ENCODE measurements around the gene SAG.
"Not testable (repeated sequence)": the region's sequence is repeated elsewhere in the genome, so short reads cannot be mapped to it uniquely, and the experiment has no call there.

The SAG gene

DNA sequence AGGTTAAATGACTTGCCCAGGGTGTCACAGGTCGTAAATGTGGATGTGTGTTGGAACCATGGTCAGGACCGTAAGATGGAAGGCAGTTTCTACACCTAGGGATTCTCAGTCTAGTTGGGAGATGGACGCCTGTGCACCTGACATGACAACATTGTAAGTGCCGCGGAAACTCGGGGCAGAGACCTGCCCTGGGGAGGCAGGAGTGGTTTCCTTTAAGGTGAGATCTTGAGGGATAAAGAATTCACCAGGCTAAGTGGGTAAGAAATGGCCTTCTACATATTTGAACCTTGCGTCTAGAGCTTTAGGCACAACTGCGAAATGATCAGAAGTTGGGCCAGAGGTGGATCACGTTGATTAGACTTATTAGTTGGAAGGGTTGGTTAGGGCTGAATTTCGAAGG is 48.3 kb downstream of the SAG start:
- DNase-seq (ENCODE audit: low spot score), result no peak

DNA sequence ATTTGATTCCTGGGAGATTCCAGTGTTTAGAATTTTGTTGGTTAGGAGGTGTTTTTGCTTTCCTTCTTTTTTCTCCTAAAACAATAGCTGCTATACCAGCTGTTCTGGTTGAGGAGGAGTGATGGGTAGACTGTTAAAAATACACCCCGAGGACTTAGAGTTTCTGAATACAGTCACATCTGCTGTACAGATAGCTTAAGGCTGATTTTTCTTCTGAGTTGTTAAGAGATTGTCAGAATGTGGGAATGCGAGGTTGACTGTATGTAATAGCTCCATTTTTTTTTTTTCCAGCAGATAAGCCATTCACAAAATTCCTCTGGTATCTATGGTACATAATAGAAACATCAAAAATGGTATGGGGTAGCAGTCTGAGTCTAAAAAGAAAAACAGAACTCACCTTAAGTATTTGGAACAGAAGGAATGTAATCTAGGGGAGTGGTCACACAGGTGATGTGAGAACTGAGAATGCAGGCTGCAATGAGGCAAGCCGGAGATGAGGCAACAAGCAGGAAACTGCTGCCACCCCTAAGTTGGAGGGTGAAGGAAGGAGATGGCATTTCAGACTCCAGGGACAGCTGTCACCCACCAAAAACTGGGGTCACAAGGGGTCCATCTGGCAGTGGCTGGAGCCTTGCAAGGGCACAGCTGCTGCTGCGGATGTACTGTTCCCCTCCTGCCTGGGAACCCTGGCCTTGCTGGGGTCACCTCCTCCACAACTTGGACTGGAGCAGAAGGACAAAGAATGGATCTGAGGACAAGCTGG is 49.1 kb downstream of the SAG start:
- no peak for DNase-seq (ENCODE audit: low spot score)

DNA sequence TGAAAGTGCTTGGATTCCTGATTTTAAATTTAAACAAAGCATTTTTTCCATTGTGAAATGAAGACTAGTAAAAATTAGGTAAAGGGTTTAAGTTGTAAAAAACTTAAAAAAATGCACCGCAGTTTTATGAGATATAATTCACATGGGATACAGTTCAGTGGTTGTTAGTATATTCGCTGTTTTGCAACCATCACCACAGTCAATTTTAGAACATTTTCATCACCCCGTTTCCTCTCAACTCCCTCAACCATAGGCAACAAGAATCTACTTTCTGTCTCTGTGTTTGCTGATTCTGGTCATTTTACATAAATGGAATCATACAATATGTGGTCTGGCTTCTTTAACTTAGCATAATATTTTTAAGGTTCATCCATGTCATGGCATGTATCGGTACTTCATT is 50.7 kb downstream of the SAG start:
- no peak for DNase-seq (ENCODE audit: low spot score)

DNA sequence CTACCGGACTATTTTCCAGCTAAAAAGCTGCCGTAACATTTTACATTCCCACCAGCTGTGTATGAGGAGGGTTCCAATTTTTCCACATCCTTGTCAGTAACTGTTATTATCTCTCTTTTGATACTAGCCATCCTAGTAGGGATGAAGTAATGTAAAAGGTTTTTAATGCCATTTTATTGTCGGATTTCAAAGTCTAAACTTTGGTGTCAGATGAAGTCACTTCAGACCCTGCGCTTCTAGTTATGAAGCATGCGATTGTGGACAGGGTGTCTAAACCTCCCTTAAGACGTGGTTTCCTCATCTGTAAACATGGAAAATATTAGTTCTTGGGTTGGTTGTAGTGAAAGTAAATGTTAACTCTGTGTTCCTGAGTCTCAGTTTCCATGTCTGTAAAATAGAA is 51.3 kb downstream of the SAG start:
- no peak for DNase-seq (ENCODE audit: low spot score)

DNA sequence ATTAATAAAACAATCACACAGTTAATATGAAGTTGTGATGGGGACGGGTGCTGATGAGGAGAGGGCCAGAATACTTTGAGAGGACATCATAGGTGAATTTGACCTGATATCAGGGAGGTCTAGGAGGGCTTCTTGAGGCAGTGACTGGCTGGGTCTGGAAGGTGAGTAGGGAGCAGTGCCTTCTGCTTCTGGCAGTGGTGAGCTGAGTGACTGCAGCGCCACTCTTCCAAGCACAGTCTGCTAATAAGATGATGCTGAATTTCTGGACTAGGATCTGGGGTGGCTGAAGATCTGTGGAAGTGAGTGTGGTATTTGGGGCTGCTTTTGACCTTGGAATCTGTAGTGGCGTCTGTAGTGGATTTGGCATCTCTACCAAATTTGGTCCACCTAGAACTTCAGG is 52.2 kb downstream of the SAG start:
- DNase-seq (ENCODE audit: low spot score), result no peak

DNA sequence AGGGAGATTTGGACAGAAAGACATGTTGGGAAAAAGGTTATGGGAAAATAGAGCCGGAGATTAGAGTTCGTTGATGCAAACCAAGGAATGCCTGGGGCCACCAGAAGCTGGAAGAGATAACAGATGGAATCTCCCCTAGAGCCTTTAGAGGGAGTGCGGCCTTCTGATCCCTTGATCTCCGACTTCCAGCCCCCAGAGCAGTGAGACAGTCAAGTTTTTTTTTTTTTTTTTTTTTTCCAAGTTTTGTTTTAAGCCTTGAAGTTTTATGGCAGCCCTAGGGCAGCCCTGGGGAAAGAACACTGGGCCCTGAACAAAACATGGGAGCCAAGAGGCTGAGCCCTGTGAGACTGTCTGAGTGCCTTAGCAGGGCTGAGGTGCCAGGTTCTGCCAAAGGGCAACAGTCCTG is 53.2 kb downstream of the SAG start:
- DNase-seq (ENCODE audit: low spot score), result no peak

DNA sequence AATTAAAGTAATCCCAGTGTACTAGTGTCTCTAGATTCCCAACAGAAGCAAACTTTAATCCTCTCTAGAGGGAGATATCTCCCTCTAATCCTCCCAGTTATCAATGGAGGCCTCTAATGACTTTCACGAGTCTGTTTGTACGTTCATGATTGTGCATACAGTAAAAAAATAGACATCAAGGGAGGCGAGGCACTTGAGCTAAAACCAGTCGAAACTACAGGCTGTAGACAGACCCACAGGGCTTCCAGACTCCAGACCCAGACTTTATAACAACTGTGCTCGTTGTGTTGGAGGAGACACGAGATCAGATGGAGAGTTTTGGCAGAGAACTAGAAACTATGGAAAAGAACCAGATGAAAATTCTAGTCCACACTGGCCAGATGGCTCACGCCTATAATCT is 53.7 kb downstream of the SAG start:
- no peak for DNase-seq (ENCODE audit: low spot score)

DNA sequence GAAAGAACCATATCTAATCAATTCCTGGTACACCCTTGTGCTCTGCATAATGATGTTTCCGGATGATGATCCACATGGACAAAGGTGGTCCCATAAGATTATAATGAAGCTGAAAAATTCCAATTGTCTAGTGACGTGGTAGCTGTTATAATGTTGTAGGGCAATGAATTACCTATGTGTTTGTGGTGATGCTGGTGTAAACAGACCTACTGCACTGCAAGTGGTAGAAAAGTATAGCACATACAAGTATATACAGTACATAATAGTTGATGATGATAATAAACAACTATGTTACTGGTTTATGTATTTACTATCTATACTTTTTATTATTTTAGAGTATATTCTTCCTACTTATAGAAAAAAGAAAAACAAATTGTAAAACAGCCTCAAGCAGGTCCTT is 55.1 kb downstream of the SAG start:
- no peak for DNase-seq (ENCODE audit: low spot score)

DNA sequence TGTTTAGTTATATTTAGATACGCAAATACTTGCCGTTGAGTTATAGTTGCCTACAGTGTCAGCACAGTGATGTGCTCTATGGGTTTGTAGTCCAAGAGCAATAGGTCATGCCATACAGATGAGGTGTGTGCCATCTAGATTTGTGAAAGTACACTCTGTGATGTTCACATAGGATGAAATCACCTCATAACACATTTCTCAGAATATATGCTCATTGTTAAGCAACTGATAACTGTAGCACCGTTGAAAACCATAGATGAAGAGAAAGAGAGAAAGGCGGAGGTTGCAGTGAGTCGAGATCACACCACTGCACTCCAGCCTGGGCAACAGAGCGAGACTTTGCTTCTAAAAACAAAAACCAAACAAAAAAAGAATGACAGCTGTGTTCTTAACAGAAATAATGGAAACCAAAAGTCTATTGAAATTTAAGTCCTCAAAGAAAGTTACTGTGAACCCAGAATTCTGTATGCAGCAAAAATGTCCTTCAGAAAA is 56.2 kb downstream of the SAG start:
- no peak for DNase-seq (ENCODE audit: low spot score)

DNA sequence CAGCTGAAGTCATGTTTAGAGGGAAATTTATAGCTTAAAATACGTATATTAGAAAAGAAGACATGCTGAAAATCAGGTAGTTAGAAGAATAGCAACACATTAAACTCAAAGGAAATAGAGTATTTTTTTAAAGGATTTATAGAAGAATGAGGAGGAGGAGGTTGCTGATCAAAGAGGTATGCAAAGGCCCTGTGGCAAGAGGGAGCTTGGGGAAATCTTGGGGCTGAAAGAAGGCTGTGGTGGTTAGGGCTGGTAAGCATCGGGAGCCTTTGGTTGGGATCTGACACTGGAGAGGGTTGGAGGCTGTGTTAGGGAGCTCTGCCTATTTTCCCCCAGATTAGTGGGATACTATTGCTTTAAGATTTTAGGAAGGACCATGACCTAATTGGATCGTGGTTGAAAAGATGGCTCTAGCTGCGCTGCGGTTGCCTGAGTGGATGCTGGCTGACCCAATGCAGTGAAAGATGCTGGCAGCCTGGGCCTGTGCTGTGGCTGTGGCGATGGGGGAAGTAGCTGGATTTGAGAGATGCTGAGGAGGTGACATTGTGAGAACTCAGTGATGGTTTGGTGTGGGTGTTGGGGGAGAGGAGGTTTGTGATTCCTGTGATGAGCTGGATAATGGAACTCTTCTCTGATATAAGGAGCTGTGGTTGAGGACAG is 58.4 kb downstream of the SAG start:
- no peak for DNase-seq (ENCODE audit: low spot score)

DNA sequence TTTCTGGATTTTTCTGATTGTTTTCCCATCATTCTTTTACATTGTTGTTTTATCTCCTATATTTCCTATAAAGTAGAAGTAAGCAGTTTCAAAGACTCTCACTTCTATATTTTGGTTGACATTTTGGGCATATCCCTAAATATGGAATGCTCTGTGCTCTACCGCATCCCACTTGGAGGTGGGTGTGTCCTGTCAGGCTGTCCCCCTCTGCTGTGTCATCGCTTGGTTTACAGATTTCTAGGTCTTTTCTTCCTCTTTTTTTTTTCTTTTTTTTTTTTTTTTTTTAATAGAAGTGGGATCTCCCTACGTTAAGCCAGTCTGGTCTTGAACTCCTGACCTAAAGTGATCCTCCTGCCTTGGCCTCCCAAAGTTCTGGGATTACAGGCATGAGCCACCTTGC is 60.0 kb downstream of the SAG start:
- no peak for DNase-seq (ENCODE audit: low spot score)

DNA sequence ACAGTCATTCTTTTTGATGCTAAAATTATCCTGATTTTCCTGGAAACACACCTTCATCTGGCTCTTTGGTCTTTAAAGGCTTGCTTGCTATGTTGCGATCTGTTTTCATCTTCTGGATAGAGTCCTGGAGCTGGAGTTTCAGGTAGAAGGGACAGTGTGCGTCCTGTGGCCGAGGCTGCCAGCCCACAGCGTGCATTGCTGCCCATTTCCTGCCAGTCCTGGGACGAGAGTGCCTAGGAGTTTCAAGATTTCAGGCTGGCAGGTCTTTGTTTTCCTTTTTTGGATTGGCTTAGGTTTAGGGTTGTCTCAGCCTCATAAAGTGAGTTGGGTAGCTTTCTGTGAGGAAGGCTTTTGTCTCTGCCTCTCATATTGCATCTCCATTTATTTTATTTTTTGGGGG is 61.1 kb downstream of the SAG start:
- DNase-seq (ENCODE audit: low spot score), result no peak

DNA sequence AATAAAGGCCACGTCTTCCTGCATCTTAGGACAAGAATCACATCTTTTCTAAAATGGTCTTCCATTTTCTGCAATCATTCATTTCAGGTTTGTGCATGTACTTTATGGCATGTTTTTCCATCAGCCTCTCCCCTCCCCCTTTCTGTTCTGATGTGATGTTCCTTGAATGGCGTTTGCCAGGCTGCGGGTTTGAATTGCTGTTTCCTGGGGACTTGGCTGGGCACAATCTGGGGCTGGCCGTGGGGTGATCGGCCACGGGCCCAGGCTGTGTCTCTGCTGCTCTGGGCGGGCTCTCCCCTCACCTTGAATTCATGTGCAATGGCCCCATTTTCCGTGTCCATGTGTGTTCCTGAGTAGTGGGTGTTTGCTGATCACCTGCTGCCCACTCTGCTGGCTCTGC is 61.8 kb downstream of the SAG start:
- no peak for DNase-seq (ENCODE audit: low spot score)

DNA sequence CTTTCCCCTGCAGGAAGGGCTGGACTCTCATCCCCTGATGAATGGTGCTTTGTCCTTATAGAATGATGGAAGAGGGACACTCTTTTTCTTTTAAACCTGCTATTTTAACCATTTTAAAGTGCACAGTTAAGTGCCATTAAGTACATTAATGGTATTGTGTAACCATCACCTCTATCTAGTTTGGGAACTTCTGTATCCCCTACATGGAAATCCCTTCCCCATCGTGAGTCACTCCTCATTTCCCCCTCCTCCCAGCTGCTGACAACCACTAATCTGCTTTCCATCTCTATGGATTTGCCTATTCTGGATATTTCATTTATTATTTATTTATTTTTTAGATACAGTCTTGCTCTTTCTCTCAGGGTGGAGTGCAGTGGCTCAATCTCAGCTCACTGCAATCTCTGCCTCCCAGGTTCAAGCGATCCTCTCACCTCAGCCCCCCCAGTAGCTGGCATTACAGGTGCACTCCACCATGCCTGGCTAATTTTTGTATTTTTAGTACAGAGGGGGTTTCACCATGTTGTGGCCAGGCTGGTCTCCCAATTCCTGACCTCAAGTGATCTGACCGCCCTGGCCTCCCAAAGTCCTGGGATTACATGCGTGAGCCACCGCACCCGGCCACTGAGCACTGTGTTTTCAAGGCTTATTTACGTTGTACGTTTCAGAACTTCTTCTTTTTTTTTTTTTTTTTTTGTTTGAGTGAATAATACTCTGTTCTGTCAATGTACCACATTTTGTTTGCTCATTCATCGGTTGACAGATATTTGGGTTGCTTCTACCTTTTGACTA is 62.5 kb downstream of the SAG start:
- no peak for DNase-seq (ENCODE audit: low spot score)

DNA sequence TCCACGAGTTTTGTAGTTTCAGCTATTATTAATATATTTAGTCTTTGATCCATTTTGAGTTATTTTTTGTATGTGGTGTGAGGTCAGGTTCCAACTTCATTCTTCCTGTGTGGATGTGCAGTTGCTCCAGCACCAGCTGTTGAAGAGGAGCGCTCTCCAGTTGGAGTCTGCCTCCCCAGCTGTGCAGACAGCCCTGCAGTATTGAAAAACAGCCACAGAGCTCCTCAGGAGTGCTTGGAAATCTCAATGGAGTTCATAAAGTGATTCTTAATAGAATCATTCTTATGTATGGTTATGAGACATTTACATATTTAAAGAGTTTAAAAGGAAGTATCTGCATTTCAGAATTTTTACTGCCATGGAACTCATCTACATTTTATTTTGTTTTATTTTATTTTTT is 64.0 kb downstream of the SAG start:
- DNase-seq (ENCODE audit: low spot score), result no peak

DNA sequence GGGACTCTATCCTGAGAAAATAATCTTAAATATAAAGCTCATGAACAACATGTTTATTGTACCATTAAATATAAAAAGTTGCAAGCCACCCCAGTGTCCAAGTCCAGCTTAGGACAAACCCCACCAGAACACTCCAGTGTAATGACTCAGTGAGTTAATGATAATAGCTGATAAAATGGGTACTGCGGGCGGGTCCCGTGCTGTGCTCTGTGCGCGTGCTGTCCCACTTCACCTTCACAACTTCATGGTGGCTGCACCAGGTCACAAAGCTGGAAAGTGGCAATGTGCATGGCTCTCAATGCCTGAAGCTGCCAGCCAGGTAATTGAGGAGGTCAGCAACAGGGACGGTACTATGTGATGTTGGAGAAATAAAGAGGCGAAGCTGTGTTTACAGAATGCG is 65.2 kb downstream of the SAG start:
- no peak for DNase-seq (ENCODE audit: low spot score)

DNA sequence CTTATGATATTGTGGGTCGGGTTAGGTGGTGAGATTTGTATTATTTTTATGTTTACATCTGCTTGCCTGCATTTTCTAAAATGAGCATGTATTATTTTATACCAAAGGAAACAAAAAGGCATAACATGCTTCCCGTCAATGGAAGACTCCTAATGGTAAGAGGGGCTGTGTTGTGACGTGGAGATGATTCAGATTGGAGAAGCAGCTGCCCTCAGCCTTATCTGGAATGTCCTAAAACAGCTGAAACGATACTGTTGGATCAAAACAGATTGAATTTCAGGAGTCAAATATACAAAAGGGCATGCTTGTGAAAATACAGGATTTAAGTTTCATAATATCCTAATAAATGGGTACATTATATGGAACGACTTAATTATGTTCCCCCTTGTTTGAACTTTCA is 65.7 kb downstream of the SAG start:
- DNase-seq (ENCODE audit: low spot score), result no peak

DNA sequence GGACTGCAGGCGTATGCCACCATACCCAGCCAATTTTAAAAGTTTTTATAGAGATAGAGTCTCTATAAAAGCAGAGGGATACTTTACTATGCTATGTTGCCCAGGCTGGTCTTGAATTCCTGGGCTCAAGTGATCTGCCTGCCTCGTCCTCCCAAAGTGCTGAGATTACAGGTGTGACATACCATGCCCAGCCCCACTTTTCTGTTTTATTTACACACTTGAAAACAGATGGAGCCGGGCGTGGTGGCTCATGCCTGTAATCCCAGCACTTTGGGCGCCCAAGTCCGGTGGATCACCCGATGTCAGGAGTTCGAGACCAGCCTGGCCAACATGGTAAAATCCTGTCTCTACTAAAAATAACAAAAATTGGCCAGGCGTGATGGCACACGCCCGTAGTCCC is 67.2 kb downstream of the SAG start:
- not testable (repeated sequence) for DNase-seq (ENCODE audit: low spot score)

DNA sequence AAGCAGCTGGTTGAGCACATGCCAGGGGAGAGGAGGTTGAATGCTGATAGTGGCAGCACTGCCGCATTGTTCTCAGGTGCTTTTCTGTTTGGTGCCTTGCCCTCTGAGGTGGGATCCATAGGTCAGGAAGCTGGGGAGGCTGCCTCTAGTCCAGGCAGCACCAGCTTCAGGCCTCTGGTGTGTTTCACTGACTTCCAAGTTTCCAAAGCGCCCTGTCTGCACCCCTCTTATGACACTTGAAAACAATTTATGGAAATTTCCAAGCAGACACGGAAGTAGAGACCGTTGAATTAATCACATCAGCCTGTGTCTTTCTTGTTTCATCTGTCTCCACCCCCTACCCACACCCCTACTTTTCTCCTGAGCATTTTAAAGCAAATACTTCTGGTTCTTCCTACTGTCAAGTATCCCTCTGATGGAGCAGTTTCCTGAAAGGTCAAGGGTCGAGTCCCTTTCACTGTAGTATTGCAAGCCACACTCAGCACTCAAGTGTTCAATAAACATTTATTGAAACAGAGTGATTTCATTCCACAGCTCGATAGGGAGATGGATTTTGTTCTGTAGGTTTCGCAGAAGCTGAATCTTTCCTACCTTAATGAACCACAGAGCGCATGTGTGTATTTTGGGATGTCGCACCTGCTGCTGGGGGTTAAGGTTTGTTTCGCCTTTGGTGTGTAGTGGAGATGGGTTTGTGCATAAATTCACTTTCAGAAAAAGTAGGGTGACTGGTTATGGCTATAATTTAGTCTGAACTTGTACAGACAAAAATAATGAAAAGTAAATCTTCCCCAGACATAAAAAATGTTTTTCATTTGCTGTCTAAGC is 68.1 kb downstream of the SAG start:
- no peak for DNase-seq (ENCODE audit: low spot score)

DNA sequence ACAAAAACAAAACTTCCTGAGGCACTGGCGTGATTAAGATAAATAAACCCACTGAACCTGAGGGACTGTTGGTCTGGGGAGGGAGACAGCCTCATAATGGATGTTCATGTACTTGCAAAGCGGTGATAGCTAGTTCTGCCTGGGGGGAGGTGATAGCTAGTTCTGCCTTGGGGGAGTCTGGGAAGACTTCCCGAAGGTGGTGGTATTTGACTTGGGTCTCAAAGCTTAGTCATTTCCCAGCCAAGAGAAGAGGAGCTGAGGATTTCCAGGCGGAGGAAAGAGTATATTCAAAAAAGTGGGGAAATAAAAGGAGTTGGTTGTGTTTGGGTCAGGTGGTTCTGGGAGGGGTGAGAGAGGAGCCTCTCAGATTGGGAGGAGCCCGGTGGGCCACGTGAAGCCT is 71.4 kb downstream of the SAG start:
- no peak for DNase-seq (ENCODE audit: low spot score)

DNA sequence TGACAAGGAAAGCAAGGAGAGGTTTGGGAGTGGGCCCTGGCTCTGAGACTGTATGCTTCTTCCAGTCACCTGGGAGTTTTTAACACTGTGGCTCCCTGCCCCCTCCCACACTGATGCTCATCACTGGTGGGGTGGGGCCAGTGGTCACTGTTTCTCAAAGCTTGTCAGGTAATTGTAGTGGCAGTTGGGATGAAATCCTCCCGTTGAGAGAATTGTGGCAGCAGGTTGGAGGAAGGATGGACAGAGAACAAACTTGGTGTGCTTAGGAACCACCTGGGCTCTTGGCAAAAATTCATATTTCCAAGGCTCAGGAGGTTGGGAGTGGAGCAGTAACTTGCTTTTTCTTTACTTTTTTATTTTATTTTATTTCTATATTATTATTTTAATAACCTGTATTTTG is 71.8 kb downstream of the SAG start:
- no peak for DNase-seq (ENCODE audit: low spot score)
